Lower lobe of right lung (tissue), 2 donors: ENCODE data around the gene MAGI2. TPM values are rescaled to one million over a fixed set of nuclear protein-coding genes. Genes with fewer than 3 reads are reported as not detected.

Experiments
- ATAC-seq, 2 donors: fragments of 200-7000 bp; cut with Tn5 transposase; one replicate each; pipeline ENCODE4 v1.9.1; 2020 to 2022; ENCODE audit warnings: mild to moderate bottlenecking in 2 of 2, moderate library complexity in 2 of 2
- DNase-seq: peaks from one replicate; pipeline ENCODE4 v3.0.0-alpha.2; 2020
- H3K27ac ChIP-seq: fragments of 200-600 bp; one replicate; pipeline ENCODE4 v1.8.0; 2022
- H3K27me3 ChIP-seq: fragments of 200-600 bp; one replicate; pipeline ENCODE4 v1.8.0; 2022; ENCODE audit warnings: low read depth
- H3K36me3 ChIP-seq: fragments of 200-600 bp; one replicate; pipeline ENCODE4 v1.8.0; 2022; ENCODE audit warnings: mild to moderate bottlenecking
- H3K4me1 ChIP-seq: fragments of 200-600 bp; one replicate; pipeline ENCODE4 v1.8.0; 2022
- H3K4me3 ChIP-seq: fragments of 200-600 bp; one replicate; pipeline ENCODE4 v1.8.0; 2022; ENCODE audit warnings: mild to moderate bottlenecking
- H3K9me3 ChIP-seq: fragments of 200-600 bp; one replicate; pipeline ENCODE4 v1.8.0; 2022
- intact Hi-C: fragments of 100-400 bp; cut with DNase I; formaldehyde crosslinking; loops from one replicate; pipeline ENCODE4 v1.11.0; 2022
- total RNA-seq: library from RNA; stranded (reverse); fragmentation: NEBNext Ultra II Directional; extraction: Animal tissue kit (Norgen Biotek cat#: 25700); gene quantifications from one replicate; pipeline ENCODE4 v1.2.1, GENCODE V29; 2021
- TF ChIP-seq, protein P1 (sequence below): fragments of 200-600 bp; IDR thresholded peaks from one replicate; pipeline ENCODE4 v1.8.0; 2022; ENCODE audit warnings: antibody characterized with exemption, mild to moderate bottlenecking
- donor health status: DM: no; HTN: yes; CAD: no; lungs with severe emphysema.

Gene MAGI2
- total RNA-seq, 1 donor from 2014 or later: 15.3 TPM

GRCh38 chr7:78679112-78679876 is 774.2 kb downstream of the MAGI2 start:
- intact Hi-C loops: no loop called here
- ATAC-seq (no peak), DNase-seq (no peak)
- H3K4me3 ChIP-seq: no peak overlapping the region
- H3K9me3 ChIP-seq: no peaks in the 10 kb centered on the region
- H3K4me1 ChIP-seq: no peaks in the 10 kb centered on the region
- no peak overlapping the region for H3K27ac ChIP-seq
- TF ChIP-seq, protein P1, sequence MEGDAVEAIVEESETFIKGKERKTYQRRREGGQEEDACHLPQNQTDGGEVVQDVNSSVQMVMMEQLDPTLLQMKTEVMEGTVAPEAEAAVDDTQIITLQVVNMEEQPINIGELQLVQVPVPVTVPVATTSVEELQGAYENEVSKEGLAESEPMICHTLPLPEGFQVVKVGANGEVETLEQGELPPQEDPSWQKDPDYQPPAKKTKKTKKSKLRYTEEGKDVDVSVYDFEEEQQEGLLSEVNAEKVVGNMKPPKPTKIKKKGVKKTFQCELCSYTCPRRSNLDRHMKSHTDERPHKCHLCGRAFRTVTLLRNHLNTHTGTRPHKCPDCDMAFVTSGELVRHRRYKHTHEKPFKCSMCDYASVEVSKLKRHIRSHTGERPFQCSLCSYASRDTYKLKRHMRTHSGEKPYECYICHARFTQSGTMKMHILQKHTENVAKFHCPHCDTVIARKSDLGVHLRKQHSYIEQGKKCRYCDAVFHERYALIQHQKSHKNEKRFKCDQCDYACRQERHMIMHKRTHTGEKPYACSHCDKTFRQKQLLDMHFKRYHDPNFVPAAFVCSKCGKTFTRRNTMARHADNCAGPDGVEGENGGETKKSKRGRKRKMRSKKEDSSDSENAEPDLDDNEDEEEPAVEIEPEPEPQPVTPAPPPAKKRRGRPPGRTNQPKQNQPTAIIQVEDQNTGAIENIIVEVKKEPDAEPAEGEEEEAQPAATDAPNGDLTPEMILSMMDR: no peak
- no peaks in the 10 kb centered on the region for H3K36me3 ChIP-seq
- no peaks in the 10 kb centered on the region for H3K27me3 ChIP-seq

- no peak for ATAC-seq
- Histone ChIP-seq H3K27me3 (no peaks in the 10 kb centered on the region), H3K36me3 (no peaks in the 10 kb centered on the region), H3K27ac (no peak overlapping the region), H3K4me3 (no peak overlapping the region), H3K9me3 (no peaks in the 10 kb centered on the region), H3K4me1 (no peaks in the 10 kb centered on the region)
- TF ChIP-seq, protein P1: no peak
- intact Hi-C loops: no loop called here
- no peak for DNase-seq
Measured at GRCh38 chr7:78677391-78677790, 776.1 kb downstream of the MAGI2 start.

DNA sequence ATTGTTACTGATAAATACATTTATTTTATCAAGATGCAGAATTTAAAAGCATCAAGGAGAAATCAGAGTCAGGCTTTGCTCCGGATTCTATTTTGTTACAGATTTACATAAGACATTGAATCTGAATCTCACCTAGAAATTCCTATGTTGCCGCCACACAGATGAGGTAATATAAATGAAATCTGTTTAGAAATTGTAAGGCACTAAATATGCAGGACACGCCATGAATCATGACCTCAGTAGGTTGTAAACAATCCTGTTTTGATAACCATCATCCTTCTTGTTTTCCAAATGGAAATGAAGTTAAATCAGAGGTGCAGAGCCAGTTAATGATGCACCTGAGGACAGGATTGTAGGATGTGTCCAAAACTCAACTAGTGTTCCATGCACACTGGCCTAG is 778.0 kb downstream of the MAGI2 start:
- intact Hi-C loops: no loop called here
- ATAC-seq: no peak

GRCh38 chr7:78673272-78673671 is 780.2 kb downstream of the MAGI2 start:
- Histone ChIP-seq H3K4me3 (no peak overlapping the region), H3K27me3 (no peaks in the 10 kb centered on the region), H3K36me3 (no peaks in the 10 kb centered on the region), H3K9me3 (no peaks in the 10 kb centered on the region), H3K27ac (no peak overlapping the region), H3K4me1 (no peaks in the 10 kb centered on the region)
- ATAC-seq (peak; percentile 43 to 56), DNase-seq (no peak)
- intact Hi-C loops: no loop called here
- TF ChIP-seq, protein P1: no peak

More for the DNA sequence above, 778.0 kb downstream of the MAGI2 start:
- no peak for DNase-seq
- no peaks in the 10 kb centered on the region for H3K27me3 ChIP-seq
- H3K9me3 ChIP-seq: no peaks in the 10 kb centered on the region
- TF ChIP-seq, protein P1: no peak
- no peaks in the 10 kb centered on the region for H3K4me1 ChIP-seq
- no peak overlapping the region for H3K27ac ChIP-seq
- H3K4me3 ChIP-seq: no peak overlapping the region
- no peaks in the 10 kb centered on the region for H3K36me3 ChIP-seq

DNA sequence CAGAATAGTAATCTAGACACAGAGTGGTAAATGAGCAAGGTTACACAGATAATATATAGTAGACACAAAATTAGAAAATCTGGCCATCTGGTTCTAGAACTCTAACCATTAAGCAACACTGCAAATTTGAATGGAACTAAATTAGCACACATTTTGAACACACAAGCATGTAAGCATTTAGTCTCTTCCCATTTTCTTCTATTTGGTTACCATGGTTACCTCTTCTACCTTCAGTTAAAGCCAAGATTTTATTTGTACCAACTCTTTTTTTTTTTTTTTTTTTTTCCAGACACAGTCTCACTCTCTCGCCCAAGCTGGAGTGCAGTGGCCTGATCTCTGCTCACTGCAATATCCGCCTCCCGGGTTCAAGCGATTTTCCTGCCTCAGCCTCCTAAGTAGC is 790.5 kb downstream of the MAGI2 start:
- ATAC-seq (no peak), DNase-seq (no peak)
- TF ChIP-seq, protein P1: no peak
- Histone ChIP-seq H3K4me1 (no peaks in the 10 kb centered on the region), H3K36me3 (no peaks in the 10 kb centered on the region), H3K9me3 (no peaks in the 10 kb centered on the region), H3K27me3 (no peaks in the 10 kb centered on the region), H3K4me3 (no peak overlapping the region), H3K27ac (no peak overlapping the region)
- intact Hi-C loops: no loop called here
